Thoracic aorta (tissue), 2 donors: ENCODE results near the gene THBS1. TPM values are rescaled to one million over a fixed set of nuclear protein-coding genes. Genes with fewer than 3 reads are reported as not detected.
A peak's percentile ranks its signal among the peaks of the same experiment; 100 is the strongest.

Source experiments
- ATAC-seq: fragments of 150-250 bp; one replicate; pipeline ENCODE4 v1.8.0; 2017; ENCODE audit warnings: low read depth; ENCODE audit not compliant: insufficient number of reproducible peaks, low FRiP score
- DNase-seq: peaks from one replicate; pipeline ENCODE4 v3.0.0-alpha.2; 2020; ENCODE audit warnings: low spot score
- H3K27ac ChIP-seq, 2 donors: fragments of 200-600 bp; sonication (generic); 1 replicate in 1 of 2; 2 replicates in 1 of 2; pipeline ENCODE4 v1.5.1; 2016; ENCODE audit warnings: mild to moderate bottlenecking in 2 of 2, moderate library complexity in 2 of 2
- H3K27me3 ChIP-seq: fragments of 200-600 bp; sonication (generic); replicated peaks from 2 replicates; pipeline ENCODE4 v1.6.0; 2016; ENCODE audit warnings: mild to moderate bottlenecking; ENCODE audit not compliant: insufficient read depth
- H3K36me3 ChIP-seq: fragments of 200-600 bp; sonication (generic); one replicate; pipeline ENCODE4 v1.5.1; 2016
- H3K4me1 ChIP-seq, 2 donors: fragments of 200-600 bp; sonication (generic); 1 replicate in 1 of 2; 2 replicates in 1 of 2; pipeline versions ENCODE4 v1.5.1 to v1.6.0; 2016; ENCODE audit warnings: low read depth in 2 of 2, mild to moderate bottlenecking in 1 of 2; ENCODE audit not compliant: control insufficient read depth in 1 of 2
- H3K4me3 ChIP-seq: fragments of 200-600 bp; sonication (generic); 2 replicates; pipeline ENCODE4 v1.5.1; 2016; ENCODE audit warnings: mild to moderate bottlenecking
- H3K9me3 ChIP-seq: fragments of 200-600 bp; sonication (generic); 2 replicates; pipeline ENCODE4 v1.5.1; 2016
- CTCF ChIP-seq: fragments of 200-600 bp; sonication (generic); IDR thresholded peaks from one replicate; pipeline ENCODE4 v1.5.1; 2019; ENCODE audit warnings: antibody characterized with exemption
- total RNA-seq, 2 donors: library from RNA; depleted of rRNA; stranded (reverse); fragments of >200 nt; gene quantifications; one replicate each; pipeline versions ENCODE4 v1.1.0 to v1.2.3, GENCODE V29; 2016

Gene THBS1
- total RNA-seq, 2 donors from 2014 or later = 868 to 1,389 TPM

- no peak for DNase-seq
- H3K27me3 ChIP-seq = no peaks in the 10 kb centered on the region
- TF ChIP-seq CTCF = no peak
- H3K9me3 ChIP-seq = no peaks in the 10 kb centered on the region
- no peak overlapping the region for H3K27ac ChIP-seq
- H3K4me1 ChIP-seq = no peaks in the 10 kb centered on the region
- no peak for ATAC-seq
- H3K4me3 ChIP-seq = no peak overlapping the region
- peaks cover 10% of the 10 kb centered on the region for H3K36me3 ChIP-seq
These were observed 11.0 kb downstream of the THBS1 start for GRCh38 chr15:39591896-39592315.

GRCh38 chr15:39592500-39592899 is 11.6 kb downstream of the THBS1 start:
- ATAC-seq (peak; percentile 35), DNase-seq (no peak)
- no peak overlapping the region for H3K27ac ChIP-seq
- no peak overlapping the region for H3K4me3 ChIP-seq
- no peak for TF ChIP-seq CTCF
- no peaks in the 10 kb centered on the region for H3K27me3 ChIP-seq
- no peaks in the 10 kb centered on the region for H3K4me1 ChIP-seq
- H3K36me3 ChIP-seq = peaks cover 10% of the 10 kb centered on the region
- no peaks in the 10 kb centered on the region for H3K9me3 ChIP-seq

GRCh38 chr15:39593071-39593655 is 12.3 kb downstream of the THBS1 start:
- H3K4me3 ChIP-seq = no peak overlapping the region
- no peak overlapping the region for H3K27ac ChIP-seq
- H3K4me1 ChIP-seq = no peaks in the 10 kb centered on the region
- TF ChIP-seq CTCF = no peak
- DNase-seq = no peak
- peaks cover 10% of the 10 kb centered on the region for H3K36me3 ChIP-seq
- no peak for ATAC-seq
- no peaks in the 10 kb centered on the region for H3K9me3 ChIP-seq
- H3K27me3 ChIP-seq = no peaks in the 10 kb centered on the region

- peaks cover 8% of the 10 kb centered on the region for H3K36me3 ChIP-seq
- no peak for ATAC-seq
- no peaks in the 10 kb centered on the region for H3K9me3 ChIP-seq
- no peaks in the 10 kb centered on the region for H3K27me3 ChIP-seq
- no peak for DNase-seq
- no peak overlapping the region for H3K4me3 ChIP-seq
- H3K27ac ChIP-seq = no peak overlapping the region
- H3K4me1 ChIP-seq = no peaks in the 10 kb centered on the region
- TF ChIP-seq CTCF = no peak
These were observed 13.0 kb downstream of the THBS1 start for GRCh38 chr15:39593656-39594445.

- no peak for DNase-seq
These were observed 13.8 kb downstream of the THBS1 start for GRCh38 chr15:39594446-39595337.

More at GRCh38 chr15:39594446-39595337, 13.8 kb downstream of the THBS1 start:
- Histone ChIP-seq H3K36me3 (peaks cover 2% of the 10 kb centered on the region), H3K4me3 (no peak overlapping the region), H3K9me3 (no peaks in the 10 kb centered on the region), H3K4me1 (no peaks in the 10 kb centered on the region), H3K27ac (no peak overlapping the region), H3K27me3 (no peaks in the 10 kb centered on the region)
- ATAC-seq = no peak
- no peak for TF ChIP-seq CTCF
